ENCODE data around the gene TMEM201.
A peak's percentile ranks its signal among the peaks of the same experiment; 100 is the strongest.
"Not testable (repeated sequence)": the region's sequence is repeated elsewhere in the genome, so short reads cannot be mapped to it uniquely, and the experiment has no call there.

Gene TMEM201

GRCh38 chr1:9621032-9621431, 32.3 kb downstream of the TMEM201 start:
- DNase-seq (ENCODE audit: low spot score): no peak

- DNase-seq (ENCODE audit: low spot score): no peak
Measured at GRCh38 chr1:9624081-9624480, 35.4 kb downstream of the TMEM201 start.

- DNase-seq (ENCODE audit: low spot score): not testable (repeated sequence)
Measured at GRCh38 chr1:9625030-9625429, 36.3 kb downstream of the TMEM201 start.

- no peak for DNase-seq (ENCODE audit: low spot score)
Measured at GRCh38 chr1:9626201-9626608, 37.5 kb downstream of the TMEM201 start.

GRCh38 chr1:9628541-9629444, 40.1 kb downstream of the TMEM201 start:
- no peak for DNase-seq (ENCODE audit: low spot score)

- DNase-seq (ENCODE audit: low spot score): no peak
Measured at GRCh38 chr1:9629445-9630201, 40.9 kb downstream of the TMEM201 start.

- no peak for DNase-seq (ENCODE audit: low spot score)
Measured at GRCh38 chr1:9630331-9631111, 41.8 kb downstream of the TMEM201 start.

- no peak for DNase-seq (ENCODE audit: low spot score)
Measured at GRCh38 chr1:9631613-9632012, 42.9 kb downstream of the TMEM201 start.

- no peak for DNase-seq (ENCODE audit: low spot score)
Measured at GRCh38 chr1:9633493-9633892, 44.8 kb downstream of the TMEM201 start.

GRCh38 chr1:9634582-9634981, 45.9 kb downstream of the TMEM201 start:
- DNase-seq (ENCODE audit: low spot score): no peak

GRCh38 chr1:9639227-9639626, 50.5 kb downstream of the TMEM201 start:
- no peak for DNase-seq (ENCODE audit: low spot score)

GRCh38 chr1:9643351-9644256, 54.9 kb downstream of the TMEM201 start:
- no peak for DNase-seq (ENCODE audit: low spot score)

GRCh38 chr1:9646037-9646436, 57.3 kb downstream of the TMEM201 start:
- DNase-seq (ENCODE audit: low spot score): no peak

GRCh38 chr1:9648171-9648570, 59.5 kb downstream of the TMEM201 start:
- no peak for DNase-seq (ENCODE audit: low spot score)

- no peak for DNase-seq (ENCODE audit: low spot score)
Measured at GRCh38 chr1:9649769-9650168, 61.1 kb downstream of the TMEM201 start.

GRCh38 chr1:9651220-9651564, 62.5 kb downstream of the TMEM201 start:
- no peak for DNase-seq (ENCODE audit: low spot score)

GRCh38 chr1:9651565-9652378, 63.1 kb downstream of the TMEM201 start, which contains the start of gene PIK3CD:
Gene PIK3CD (plus strand): TSS chr1:9651731. CDS start chr1:9710456, 58,725 bp downstream.
- DNase-seq (ENCODE audit: low spot score): peak; percentile 69

GRCh38 chr1:9652379-9653209, 63.9 kb downstream of the TMEM201 start:
- peak; percentile 50 for DNase-seq (ENCODE audit: low spot score)

- DNase-seq (ENCODE audit: low spot score): no peak
Measured at GRCh38 chr1:9653210-9653490, 64.4 kb downstream of the TMEM201 start.

All from AG20443 (cell line).